GM19043 (cell line): Measurements from ENCODE around the gene CCND2.
A peak's percentile ranks its signal among the peaks of the same experiment; 100 is the strongest.

Source experiments
- ATAC-seq: cut with Tn5 transposase; IDR thresholded peaks from one replicate; pipeline ENCODE4 v1.9.1; 2021; ENCODE audit warnings: low read depth; ENCODE audit not compliant: unreplicated experiment

The CCND2 gene

DNA sequence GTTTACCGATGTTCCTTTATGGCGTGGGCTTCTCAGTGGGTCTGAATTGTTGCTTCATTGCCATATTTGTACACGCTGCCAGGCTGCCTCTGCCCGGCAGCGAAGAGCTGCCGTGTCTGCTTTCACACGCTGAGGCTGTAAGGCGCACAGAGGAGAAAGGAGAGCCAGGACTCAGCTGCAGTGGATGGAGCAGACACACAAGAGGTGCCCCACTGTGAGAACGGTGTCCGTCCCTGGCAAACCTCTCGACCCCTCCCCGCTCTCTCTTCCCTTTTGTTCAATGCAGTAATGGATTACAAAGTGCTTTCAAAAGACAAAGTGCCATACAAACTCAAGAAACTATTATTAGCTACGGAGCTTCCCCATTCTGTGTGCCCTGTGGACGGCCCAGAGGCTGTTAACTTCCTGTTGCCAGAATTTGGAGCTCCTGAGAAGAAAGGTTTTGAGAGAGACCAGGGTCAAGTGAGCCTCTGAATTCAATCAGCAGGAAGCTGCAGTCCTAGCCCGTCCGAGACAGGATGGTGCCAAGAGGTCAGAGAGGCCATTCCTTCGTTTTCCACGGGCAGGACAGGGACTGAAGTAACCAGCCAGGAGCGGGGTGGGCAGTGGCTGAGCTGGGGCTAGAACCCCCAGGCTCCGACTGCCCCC, 15.8 kb downstream of the CCND2 start:
- ATAC-seq: no peak

DNA sequence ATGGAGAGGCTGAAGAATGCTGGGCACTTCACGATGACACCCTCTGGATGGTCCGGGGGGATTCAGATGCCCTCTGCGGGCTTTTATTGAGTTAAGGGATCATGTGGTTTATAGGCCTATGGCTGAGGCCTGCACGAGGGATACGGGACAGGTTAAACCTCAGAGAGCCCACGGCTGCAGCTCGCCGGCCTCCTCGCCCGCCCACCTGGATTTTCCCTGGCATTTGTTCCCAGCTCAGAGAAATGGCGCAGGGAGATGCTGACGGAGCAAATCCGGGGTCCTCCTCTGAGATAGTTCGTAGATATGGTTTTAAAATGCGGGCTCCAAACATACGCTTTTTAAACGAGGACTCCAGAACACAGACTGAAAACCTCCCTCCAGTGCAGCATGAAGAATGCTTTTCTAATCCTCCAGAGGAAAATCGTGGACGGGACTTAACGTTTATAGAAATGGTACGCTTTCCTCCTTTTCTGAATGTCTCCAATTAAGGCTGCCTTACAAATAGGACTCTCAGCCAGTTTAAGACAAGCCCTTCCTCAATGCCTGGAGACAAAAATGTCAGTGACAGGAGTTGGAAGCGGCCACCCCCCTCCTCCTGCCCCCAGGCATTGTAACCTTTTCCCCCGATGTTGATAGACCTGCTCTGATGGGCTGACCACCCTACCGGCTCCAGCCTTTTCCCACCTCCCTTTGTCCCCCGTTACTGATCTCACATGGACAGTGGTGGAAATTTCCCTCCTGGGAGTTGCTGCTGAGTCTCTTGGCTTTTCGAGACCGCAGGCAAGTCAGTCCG, 16.6 kb downstream of the CCND2 start:
- ATAC-seq: no peak

DNA sequence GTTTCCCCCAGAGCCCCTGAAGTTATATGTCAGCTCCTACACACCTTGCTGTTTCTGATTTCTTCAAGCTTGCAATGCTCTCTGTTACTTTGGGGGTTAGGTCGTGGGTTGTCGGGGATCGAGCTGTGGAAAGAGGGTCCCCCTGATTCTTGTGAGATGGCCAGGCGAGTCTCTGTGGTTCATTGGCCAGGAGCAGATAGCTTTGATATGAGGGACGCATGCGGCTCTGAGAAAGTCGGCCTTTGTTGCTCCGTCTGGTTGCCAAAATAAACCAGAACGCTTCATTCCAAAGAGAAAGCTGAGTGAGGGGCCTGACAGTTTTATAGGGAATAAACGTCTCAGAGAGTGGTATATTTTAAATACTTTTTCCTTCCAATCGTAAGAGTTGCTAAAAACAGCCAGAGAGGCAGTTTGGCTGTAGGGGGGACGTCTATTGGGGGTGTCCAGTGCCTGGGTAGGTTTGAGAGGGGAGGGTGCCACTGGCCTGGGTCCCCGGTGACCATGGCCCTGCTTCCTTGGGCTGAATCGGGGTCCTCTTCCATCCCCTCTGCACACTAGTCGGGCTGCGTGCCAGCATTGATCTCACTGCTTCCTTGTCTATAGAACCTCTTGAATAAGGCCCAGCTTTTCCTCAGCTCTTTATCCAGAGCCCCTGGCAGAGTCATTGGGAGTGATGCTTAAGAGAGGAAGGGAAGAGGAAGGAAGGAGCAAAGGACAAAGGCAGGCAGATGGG, 18.9 kb downstream of the CCND2 start:
- no peak for ATAC-seq

DNA sequence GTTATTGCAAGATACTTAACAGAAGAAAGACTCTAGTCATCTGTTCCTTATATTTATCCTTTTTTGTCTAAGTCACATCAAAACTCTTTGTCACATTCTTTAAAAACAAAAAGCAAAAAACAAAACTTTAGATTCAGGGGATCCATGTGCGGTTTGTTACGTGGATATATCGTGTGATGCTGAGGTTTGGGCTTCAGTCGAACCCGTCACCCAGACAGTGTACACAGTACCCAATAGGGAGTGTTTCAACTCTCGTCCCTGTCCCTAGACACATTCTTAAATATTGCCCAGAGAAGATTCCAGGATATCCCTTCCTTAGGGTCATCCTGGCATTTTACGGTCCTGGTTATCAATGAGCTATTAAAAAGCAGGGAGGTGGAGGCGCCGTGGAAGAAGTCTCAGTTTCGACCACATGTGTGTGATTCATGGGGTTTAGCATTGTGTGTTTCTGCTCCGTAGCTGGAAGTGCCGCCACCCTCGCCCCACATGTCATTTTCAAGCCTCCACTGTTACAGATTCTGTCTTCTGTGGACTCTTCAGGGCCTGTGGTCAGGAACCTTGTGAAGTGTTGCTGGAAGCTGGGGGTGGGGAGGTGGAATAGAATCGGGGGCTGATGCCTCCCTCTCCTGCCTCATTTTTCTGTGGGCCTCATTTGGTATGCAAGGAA, 19.9 kb downstream of the CCND2 start:
- no peak for ATAC-seq

DNA sequence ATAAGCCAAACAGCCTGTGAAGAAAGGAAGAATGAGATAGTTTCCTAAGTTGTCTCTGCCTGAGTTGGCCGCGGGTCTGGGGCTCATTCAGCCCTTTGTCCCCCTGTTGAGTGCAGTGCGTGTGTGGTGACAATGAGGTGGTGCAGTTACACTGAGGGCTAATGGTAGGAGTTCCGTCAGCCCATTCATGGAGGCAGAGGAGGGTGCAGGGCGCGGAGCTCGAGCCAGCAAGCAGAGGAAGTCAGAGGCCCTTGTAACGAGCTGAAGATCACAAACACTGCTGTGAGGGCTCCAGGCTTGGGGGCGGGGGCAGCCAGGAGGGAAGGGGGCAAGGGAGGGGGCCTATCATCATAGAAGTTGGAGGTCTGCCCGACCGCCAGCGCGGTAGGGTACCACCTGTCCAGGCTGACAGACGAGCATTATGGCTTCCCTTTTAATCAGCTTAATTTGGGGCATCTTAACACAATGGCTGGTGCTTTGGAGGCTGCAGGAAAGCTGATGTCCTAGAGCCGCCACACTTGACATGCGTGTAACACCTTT, 20.5 kb downstream of the CCND2 start:
- ATAC-seq: no peak

DNA sequence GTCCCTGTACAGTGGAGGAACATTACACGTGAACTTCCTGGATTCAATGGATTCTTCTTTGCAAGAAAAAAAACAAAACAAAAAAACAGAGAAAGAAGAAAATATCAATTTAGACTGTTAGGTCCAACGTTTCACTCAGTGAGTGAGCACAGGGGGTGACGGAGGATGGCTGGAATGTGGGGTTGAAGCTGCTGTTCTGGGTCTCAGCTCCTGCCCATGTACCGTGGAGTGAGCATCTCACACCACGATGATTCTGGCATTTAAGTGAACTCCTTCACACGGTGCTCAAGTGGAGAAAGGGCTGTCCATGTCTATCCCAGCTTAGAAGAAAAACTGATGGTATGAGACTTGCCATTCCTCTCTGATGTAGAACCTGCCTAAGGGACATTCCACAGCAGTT, 23.2 kb downstream of the CCND2 start:
- ATAC-seq: no peak

DNA sequence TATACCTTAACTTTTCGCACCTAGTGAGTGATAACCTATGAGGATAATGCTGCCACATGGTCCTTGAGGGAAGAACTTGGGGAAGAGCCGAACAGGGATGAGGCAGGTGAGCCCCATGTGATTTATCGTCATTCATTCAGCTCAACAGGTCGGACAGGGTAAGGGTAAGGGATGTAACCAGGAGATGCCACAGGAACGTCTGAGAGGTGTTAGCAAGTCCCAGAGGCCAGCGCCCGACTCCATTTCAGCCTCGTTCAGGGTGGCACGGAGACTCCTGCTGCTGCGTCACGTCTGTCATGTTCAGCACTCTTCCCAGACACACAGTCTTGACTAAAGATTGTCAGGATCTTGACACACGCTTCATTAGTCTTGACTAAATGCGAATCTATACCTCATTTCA, 24.1 kb downstream of the CCND2 start:
- ATAC-seq: no peak

DNA sequence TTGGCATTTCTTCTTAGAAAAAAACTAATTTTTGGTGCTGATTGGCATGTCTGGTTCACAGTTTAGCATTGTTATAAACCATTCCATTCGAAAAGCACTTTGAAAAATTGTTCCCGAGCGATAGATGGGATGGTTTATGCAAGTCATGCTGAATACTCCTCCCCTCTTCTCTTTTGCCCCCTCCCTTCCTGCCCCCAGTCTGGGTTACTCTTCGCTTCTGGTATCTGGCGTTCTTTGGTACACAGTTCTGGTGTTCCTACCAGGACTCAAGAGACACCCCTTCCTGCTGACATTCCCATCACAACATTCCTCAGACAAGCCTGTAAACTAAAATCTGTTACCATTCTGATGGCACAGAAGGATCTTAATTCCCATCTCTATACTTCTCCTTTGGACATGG, 27.3 kb downstream of the CCND2 start:
- no peak for ATAC-seq

DNA sequence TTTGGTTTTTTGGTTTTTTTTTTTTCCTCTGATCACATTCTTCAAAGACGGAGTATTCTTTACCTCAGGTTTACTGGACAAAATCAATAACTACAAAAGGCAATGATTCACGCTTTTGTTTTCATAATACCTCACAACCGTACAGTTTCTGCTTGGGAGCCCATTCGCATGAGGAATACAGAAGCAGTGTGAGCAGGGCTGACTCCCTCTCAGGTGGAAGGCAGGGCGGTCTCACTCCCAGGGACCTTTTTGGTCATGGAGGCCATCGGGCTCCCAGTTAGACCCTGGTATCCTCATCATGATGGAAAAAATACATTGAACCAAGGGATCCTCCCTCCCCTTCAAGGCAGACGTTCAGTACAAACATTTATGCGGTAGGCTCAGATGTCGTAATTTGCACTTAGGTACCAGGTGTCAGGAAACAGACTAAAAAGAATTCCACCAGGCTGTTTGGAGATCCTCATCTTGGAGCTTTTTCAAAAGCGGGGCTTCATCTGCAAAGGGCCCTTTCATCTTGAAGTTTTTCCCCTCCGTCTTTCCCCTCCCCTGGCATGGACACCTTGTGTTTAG, 28.5 kb downstream of the CCND2 start:
- no peak for ATAC-seq

DNA sequence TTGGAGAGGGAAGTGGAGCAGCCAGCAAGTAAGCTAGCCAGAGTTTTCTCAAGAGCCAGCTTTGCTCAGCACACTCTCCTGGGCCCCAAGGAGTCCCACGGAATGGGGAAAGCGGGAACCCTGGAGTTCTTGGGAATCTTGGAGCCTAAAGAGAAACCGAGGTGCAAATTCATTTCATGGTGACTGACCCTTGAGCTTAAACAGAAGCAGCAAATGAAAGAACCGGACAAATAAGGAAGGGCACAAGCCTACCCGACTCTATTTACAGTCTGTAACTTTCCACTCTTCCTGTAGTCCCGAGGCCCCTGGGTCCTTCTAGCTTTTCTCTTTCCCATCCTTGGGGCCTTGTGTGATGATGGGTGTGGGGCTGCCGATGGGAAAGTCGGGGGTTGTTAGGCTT, 29.3 kb downstream of the CCND2 start:
- no peak for ATAC-seq

DNA sequence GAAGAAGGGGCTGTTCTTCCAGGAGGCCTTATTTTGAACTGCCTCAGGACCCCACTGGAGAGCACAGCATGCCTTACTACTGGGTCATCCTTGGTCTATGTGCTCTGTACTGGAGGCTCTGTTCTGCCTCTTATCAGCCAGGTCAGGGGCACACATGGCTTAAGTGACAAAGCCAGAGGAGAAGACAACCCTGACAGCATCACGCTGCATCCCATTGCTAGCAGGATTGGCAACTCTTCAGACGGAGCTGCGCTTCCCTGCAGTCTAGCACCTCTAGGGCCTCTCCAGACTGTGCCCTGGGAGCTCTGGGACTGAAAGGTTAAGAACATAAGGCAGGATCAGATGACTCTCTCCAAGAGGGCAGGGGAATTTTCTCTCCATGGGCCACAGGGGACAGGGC, 30.2 kb downstream of the CCND2 start:
- ATAC-seq: no peak

DNA sequence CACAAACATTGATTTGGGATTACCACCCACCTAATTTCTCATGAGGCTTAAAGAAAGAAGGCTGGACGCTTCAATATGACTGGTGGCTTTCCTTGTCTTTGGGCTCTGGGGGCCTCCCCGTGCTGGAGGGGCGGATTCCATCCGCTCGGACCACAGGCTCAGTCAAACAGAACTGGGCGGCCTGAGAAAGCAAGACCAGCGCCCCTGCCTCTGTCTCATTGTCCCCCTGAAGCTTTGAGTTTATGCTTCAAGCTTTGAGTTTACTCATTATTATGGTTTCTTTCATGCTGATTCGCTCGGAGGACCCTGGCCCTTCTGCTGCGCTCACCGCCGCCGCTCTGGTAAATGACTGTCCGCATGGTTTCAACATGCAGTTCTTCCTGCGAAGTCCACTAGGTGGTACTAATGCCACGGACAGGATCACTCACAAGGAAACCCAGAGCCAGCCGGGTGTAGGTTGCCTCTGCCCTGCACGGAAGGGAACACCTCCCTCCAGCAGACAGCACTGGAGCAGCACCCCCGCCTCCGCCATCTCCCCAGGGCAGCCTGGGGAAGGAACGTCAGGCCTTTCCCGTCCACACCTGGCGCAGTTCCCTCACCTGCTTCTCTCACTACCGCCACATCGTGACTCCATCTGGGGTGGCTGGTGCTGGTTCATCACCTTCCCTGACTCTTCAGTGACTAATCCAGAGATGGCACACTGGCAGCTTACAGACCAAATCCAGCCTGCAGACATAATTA, 34.2 kb downstream of the CCND2 start:
- ATAC-seq: no peak

DNA sequence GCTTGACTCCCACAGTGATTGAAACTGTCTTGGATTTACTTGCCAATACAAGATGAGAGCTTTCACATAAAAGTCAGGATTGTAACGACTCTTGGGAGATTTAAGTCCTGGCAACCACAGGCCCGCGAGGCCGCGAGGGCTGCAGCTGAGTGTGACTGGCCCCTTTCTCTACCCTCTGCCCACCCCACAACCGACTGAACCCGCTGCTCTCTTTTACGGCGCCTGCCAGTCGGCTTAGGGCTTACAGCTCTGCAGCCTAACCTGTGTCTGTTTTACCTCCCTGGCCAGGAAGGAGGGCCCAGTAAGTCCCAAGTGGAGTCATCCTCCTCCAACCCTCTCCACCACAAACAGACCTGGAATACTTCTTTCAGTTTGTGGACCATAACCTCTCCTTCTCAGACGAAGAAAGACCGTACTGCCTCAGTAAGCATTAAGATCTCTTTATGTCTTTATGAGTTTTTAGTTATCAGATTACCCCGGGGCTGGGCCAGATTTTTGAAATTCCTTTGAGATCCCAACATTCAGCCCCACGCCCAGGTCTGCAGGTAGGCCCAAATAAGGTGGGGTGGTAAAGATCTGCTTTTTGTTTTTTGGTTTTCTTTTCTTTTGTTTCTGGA, 34.9 kb downstream of the CCND2 start:
- ATAC-seq: no peak

DNA sequence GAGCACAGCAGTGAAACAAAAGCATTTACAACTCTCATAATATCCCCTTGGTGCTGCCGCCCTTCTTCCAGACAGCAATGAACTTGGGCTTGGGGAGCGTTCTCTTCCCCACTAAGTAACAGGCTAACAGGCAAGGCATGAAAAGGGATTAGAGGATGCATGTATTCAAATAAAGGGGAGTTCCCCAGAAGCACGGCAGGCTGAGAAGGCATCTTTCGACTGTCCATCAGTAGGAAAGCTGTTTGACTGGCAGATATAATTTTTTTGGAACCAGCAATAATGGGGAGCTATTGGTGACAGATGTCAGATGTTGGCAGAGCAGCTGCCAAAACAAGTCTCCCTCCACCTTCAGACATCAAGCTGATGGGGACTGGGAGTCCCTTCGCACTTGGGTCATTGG, 38.2 kb downstream of the CCND2 start:
- no peak for ATAC-seq

DNA sequence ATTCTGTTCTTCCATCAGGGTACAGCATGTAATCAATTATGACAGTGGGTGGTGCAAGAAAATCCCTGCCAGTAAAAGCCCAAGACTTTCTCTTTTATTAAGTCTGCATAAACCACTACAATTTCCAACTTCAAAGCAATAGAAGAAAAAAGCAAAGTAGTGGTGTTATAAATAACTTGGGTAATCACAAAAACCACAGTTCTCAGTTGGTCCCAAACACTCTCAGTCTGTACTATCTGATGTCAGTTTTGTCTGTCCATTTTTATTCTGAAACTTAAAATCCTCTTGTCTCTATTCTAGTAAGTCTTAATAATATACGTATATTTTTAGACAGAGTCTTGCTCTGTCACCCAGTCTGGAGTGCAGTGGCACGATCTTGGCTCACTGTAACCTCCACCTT, 38.7 kb downstream of the CCND2 start:
- no peak for ATAC-seq

DNA sequence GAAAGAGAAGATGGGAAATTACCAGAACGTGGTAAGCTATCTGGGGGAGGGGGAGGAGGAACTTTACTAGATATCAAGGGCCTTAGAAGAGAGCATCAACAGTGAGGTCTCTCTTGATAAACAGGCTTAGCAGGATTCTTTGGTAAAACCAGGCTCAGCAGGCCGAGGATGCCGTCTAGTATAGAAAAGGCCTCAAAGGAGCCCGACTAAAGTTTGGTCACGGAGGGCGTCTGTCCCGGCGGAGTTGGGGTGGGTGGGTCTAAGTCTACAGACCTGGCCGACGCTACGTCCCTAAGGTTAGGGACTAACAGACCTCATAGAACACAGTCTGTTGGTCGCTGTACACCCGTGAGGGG, 46.9 kb downstream of the CCND2 start:
- ATAC-seq: peak; percentile 12

DNA sequence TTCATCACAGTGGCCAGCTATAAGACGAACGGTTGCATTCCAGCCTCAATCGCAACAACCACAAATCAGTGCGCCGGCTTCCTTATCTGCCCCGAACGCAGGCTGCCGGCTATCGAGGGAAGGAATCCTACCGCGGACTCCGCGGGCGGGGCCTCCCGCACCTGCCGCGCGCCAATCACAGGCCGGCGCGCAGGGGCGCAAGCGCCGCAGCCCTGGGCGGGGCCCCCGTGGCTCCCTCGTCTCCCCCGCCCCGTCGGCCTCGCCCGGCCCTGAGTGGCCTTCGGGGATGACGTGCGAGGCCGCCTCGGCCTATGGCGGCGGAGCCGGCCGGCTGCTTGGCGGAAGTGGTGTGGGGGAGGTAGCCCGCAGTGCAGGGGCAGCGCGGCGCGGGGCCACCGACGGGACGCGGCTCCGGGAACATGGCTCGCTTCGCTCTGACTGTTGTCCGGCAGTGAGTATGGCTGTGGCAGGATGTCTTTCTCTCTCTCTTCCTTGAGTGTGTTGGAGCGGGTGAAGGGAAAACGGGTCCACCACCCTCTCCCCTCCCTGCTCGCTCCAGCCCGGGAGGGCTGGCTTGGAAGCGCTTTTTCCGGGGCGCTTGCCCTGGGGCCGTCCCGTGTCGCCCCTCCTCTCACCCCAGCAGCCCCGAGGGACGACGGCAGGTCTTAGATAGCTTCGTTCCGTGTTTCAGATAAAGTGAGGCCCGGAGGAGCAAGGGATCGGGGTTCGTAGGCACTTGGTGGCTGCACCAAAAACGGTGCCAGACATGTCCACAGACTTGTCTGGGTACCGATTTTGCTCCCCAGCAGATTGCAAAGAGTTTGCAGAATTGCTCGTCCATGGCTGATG, 47.5 kb downstream of the CCND2 start, which contains the start of gene TIGAR:
TIGAR (plus strand) TSS at position 361 of the 849 bp plus-strand sequence; CDS start at position 420, 59 bp downstream.
- ATAC-seq: peak; percentile 96

DNA sequence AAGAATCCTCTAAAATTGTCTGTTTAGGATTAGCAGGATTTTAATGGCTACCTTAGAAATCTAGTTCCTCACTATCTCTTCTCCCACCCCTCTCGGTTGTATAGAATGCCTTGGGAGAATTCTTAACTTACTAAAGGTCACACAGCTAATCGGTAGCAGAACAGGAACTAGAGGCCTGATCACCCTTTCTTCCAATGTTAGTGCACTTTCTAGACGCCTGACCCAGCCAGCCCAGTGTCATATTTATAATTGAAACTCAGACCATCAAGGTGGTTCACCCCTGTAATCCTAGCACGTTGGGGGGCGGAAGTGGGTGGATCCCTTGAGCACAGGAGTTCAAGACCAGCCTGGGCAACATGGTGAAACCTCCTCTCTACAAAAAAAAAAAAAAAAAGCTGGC, 49.2 kb downstream of the CCND2 start:
- no peak for ATAC-seq
